Nephron progenitor cell (in vitro differentiated cells): ENCODE results near the gene ZBTB45.
"Not testable (repeated sequence)": the region's sequence is repeated elsewhere in the genome, so short reads cannot be mapped to it uniquely, and the experiment has no call there.

Experiments
- DNase-seq: peaks from one replicate; pipeline ENCODE4 v3.0.0; 2021
- H3K27ac Mint-ChIP-seq: 2 replicates; pipeline ENCODE4 v1.8.0; 2021; ENCODE audit warnings: mild to moderate bottlenecking, moderate library complexity, mixed read lengths
- H3K27me3 Mint-ChIP-seq: 2 replicates; pipeline ENCODE4 v1.8.0; 2021; ENCODE audit warnings: mild to moderate bottlenecking, low read depth, mixed read lengths; ENCODE audit not compliant: poor library complexity
- H3K36me3 Mint-ChIP-seq: 2 replicates; pipeline ENCODE4 v1.8.0; 2021; ENCODE audit warnings: low read depth, mixed read lengths
- H3K4me1 Mint-ChIP-seq: 2 replicates; pipeline ENCODE4 v1.8.0; 2021; ENCODE audit warnings: mixed read lengths
- H3K4me3 Mint-ChIP-seq: 2 replicates; pipeline ENCODE4 v1.8.0; 2021; ENCODE audit warnings: mild to moderate bottlenecking, moderate library complexity, mixed read lengths
- H3K9me3 Mint-ChIP-seq: 2 replicates; pipeline ENCODE4 v1.8.0; 2021; ENCODE audit warnings: mild to moderate bottlenecking, moderate library complexity, mixed read lengths
- CTCF ChIP-seq: fragments of 200-600 bp; sonication (generic); IDR thresholded peaks from 2 replicates; pipeline ENCODE4 v1.5.0; 2021; ENCODE audit warnings: antibody characterized with exemption

Gene ZBTB45

GRCh38 chr19:58499021-58499927 is 20.3 kb downstream of the ZBTB45 start:
- peaks cover 8% of the 10 kb centered on the region for H3K27me3 Mint-ChIP-seq

GRCh38 chr19:58498316-58499020 is 21.1 kb downstream of the ZBTB45 start:
- H3K4me1 Mint-ChIP-seq: peaks cover 26% of the 10 kb centered on the region
- DNase-seq: no peak
- peaks cover 8% of the 10 kb centered on the region for H3K27me3 Mint-ChIP-seq
- peaks cover 6% of the 10 kb centered on the region for H3K9me3 Mint-ChIP-seq
- TF ChIP-seq CTCF: no peak
- no peak overlapping the region for H3K27ac Mint-ChIP-seq
- H3K36me3 Mint-ChIP-seq: peaks cover 9% of the 10 kb centered on the region
- peak overlapping the region; percentile 93 for H3K4me3 Mint-ChIP-seq

More at GRCh38 chr19:58499021-58499927, 20.3 kb downstream of the ZBTB45 start:
- DNase-seq: peak; percentile 100
- Mint-ChIP-seq H3K9me3 (peaks cover 7% of the 10 kb centered on the region), H3K4me3 (peak overlapping the region; percentile 93), H3K36me3 (peaks cover 9% of the 10 kb centered on the region), H3K27ac (peak overlapping the region; percentile 71), H3K4me1 (peaks cover 26% of the 10 kb centered on the region)
- peak; percentile 35 for TF ChIP-seq CTCF

- no peaks in the 10 kb centered on the region for H3K9me3 Mint-ChIP-seq
- H3K4me3 Mint-ChIP-seq: no peak overlapping the region
- H3K27ac Mint-ChIP-seq: no peak overlapping the region
- H3K4me1 Mint-ChIP-seq: peaks cover 26% of the 10 kb centered on the region
- peaks cover 9% of the 10 kb centered on the region for H3K36me3 Mint-ChIP-seq
- peaks cover 4% of the 10 kb centered on the region for H3K27me3 Mint-ChIP-seq
- no peak for DNase-seq
- TF ChIP-seq CTCF: no peak
These were observed 21.9 kb downstream of the ZBTB45 start for GRCh38 chr19:58497634-58498170.

- TF ChIP-seq CTCF: no peak
- Mint-ChIP-seq H3K4me3 (no peak overlapping the region), H3K4me1 (no peaks in the 10 kb centered on the region), H3K9me3 (no peaks in the 10 kb centered on the region), H3K27ac (no peak overlapping the region), H3K27me3 (peaks cover 3% of the 10 kb centered on the region), H3K36me3 (peaks cover 4% of the 10 kb centered on the region)
- DNase-seq: no peak
These were observed 27.3 kb downstream of the ZBTB45 start for GRCh38 chr19:58492265-58492664.

GRCh38 chr19:58491393-58491792 is 28.2 kb downstream of the ZBTB45 start:
- no peak for TF ChIP-seq CTCF
- no peaks in the 10 kb centered on the region for H3K4me1 Mint-ChIP-seq
- peaks cover 3% of the 10 kb centered on the region for H3K9me3 Mint-ChIP-seq
- peaks cover 3% of the 10 kb centered on the region for H3K27me3 Mint-ChIP-seq
- H3K4me3 Mint-ChIP-seq: no peak overlapping the region
- H3K36me3 Mint-ChIP-seq: peaks cover 4% of the 10 kb centered on the region
- DNase-seq: no peak
- H3K27ac Mint-ChIP-seq: peak overlapping the region; percentile 76

- H3K4me1 Mint-ChIP-seq, H3K4me3 Mint-ChIP-seq, H3K27me3 Mint-ChIP-seq, H3K9me3 Mint-ChIP-seq, DNase-seq, H3K27ac Mint-ChIP-seq: not testable (repeated sequence)
- H3K36me3 Mint-ChIP-seq: peaks cover 14% of the 10 kb centered on the region
These were observed 35.3 kb downstream of the ZBTB45 start for GRCh38 chr19:58484349-58484748.
